OCI-LY1 (cell line): ENCODE results near the gene PHOSPHO2.

Experiments
- H2AFZ ChIP-seq: fragments of 200-600 bp; sonication (generic), shearing (Covaris generic); 2 replicates; pipeline ENCODE4 v1.6.0; 2014; ENCODE audit warnings: antibody characterized with exemption, mild to moderate bottlenecking, low read length
- H3F3A ChIP-seq: fragments of 200-600 bp; sonication (generic), shearing (Covaris generic); 2 replicates; pipeline ENCODE4 v1.6.0; 2014; ENCODE audit warnings: mild to moderate bottlenecking, antibody characterized with exemption, low read length, moderate library complexity; ENCODE audit not compliant: insufficient read depth
- H3K27ac ChIP-seq: fragments of 200-600 bp; sonication (generic); 2 replicates; pipeline ENCODE4 v1.5.1; 2014; ENCODE audit warnings: low read length, mixed run types, mild to moderate bottlenecking, low read depth; ENCODE audit not compliant: poor library complexity, severe bottlenecking
- H3K27me3 ChIP-seq: fragments of 200-600 bp; sonication (generic); 2 replicates; pipeline ENCODE4 v1.6.0; 2014; ENCODE audit warnings: antibody characterized with exemption, mild to moderate bottlenecking, low read length, moderate library complexity; ENCODE audit not compliant: insufficient read depth
- H3K36me3 ChIP-seq: fragments of 200-600 bp; sonication (generic); 2 replicates; pipeline ENCODE4 v1.6.1; 2014; ENCODE audit warnings: mild to moderate bottlenecking, antibody characterized with exemption, low read length, moderate library complexity, mixed read lengths; ENCODE audit not compliant: insufficient read depth
- H3K4me1 ChIP-seq: fragments of 200-600 bp; sonication (generic); 2 replicates; pipeline ENCODE4 v1.5.1; 2014; ENCODE audit warnings: mild to moderate bottlenecking, low read length, moderate library complexity; ENCODE audit not compliant: insufficient read depth, severe bottlenecking
- H3K4me2 ChIP-seq: fragments of 200-600 bp; sonication (generic), shearing (Covaris generic); 2 replicates; pipeline ENCODE4 v1.6.1; 2014; ENCODE audit warnings: low read length
- H3K4me3 ChIP-seq: fragments of 200-600 bp; sonication (generic); 2 replicates; pipeline ENCODE4 v1.5.1; 2014; ENCODE audit warnings: low read length, low read depth, mild to moderate bottlenecking, mixed read lengths; ENCODE audit not compliant: poor library complexity, severe bottlenecking
- H3K79me2 ChIP-seq: fragments of 200-600 bp; shearing (Covaris generic); 2 replicates; pipeline ENCODE4 v1.6.1; 2016; ENCODE audit warnings: mixed run types, low read length, mixed read lengths; ENCODE audit not compliant: insufficient read depth
- H3K9ac ChIP-seq: fragments of 200-600 bp; sonication (generic), shearing (Covaris generic); 2 replicates; pipeline ENCODE4 v1.6.1; 2014; ENCODE audit warnings: mild to moderate bottlenecking, low read length, mixed read lengths
- H3K9me2 ChIP-seq: fragments of 200-600 bp; sonication (generic), shearing (Covaris generic); 2 replicates; pipeline ENCODE4 v1.6.1; 2014; ENCODE audit warnings: low read depth, mild to moderate bottlenecking, low read length, mixed read lengths
- H3K9me3 ChIP-seq: fragments of 200-600 bp; shearing (Covaris generic); 2 replicates; pipeline ENCODE4 v1.6.1; 2014; ENCODE audit warnings: low read length, mixed read lengths
- H4K20me1 ChIP-seq: fragments of 200-600 bp; sonication (generic), shearing (Covaris generic); 2 replicates; pipeline ENCODE4 v1.6.0; 2016; ENCODE audit warnings: mild to moderate bottlenecking, low read length; ENCODE audit not compliant: insufficient read depth
- EZH2 ChIP-seq: fragments of 200-600 bp; sonication (generic), shearing (Covaris generic); IDR thresholded peaks from 2 replicates; pipeline ENCODE4 v1.8.0; 2017; ENCODE audit warnings: borderline replicate concordance, mixed run types, mild to moderate bottlenecking, antibody characterized with exemption, low read length, moderate library complexity, mixed read lengths
- TF ChIP-seq, protein P1 (sequence below): fragments of 200-600 bp; sonication (generic), shearing (Covaris generic); IDR thresholded peaks from 2 replicates; pipeline ENCODE4 v1.5.1; 2017; ENCODE audit warnings: mild to moderate bottlenecking, antibody characterized with exemption, low read length, moderate library complexity, mixed read lengths

PHOSPHO2 gene

DNA sequence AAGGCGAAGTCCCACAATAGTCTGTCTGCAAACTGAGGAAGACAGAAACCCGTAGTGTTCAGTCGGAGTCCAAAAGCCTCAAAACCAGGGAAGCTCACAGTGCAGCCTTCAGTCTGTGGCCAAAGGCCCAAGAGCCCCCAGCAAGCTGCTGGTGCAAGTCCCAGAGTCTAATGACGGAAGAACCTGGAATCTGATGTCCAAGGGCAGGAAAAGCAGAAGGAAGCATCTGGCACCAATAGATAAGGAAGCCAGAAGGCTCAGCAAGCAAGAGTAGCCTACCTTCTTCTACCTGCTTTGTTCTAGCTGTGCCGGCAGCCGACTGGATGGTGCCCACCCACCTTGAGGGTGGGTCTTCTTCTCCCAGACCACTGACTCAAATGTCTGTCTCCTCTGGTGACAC lies 21.9 kb upstream of the PHOSPHO2 start:
- no peaks in the 10 kb centered on the region for H3K27me3 ChIP-seq
- no peak overlapping the region for H3K9ac ChIP-seq
- H4K20me1 ChIP-seq: no peaks in the 10 kb centered on the region
- no peaks in the 10 kb centered on the region for H3F3A ChIP-seq
- no peak for TF ChIP-seq EZH2
- TF ChIP-seq, protein P1, sequence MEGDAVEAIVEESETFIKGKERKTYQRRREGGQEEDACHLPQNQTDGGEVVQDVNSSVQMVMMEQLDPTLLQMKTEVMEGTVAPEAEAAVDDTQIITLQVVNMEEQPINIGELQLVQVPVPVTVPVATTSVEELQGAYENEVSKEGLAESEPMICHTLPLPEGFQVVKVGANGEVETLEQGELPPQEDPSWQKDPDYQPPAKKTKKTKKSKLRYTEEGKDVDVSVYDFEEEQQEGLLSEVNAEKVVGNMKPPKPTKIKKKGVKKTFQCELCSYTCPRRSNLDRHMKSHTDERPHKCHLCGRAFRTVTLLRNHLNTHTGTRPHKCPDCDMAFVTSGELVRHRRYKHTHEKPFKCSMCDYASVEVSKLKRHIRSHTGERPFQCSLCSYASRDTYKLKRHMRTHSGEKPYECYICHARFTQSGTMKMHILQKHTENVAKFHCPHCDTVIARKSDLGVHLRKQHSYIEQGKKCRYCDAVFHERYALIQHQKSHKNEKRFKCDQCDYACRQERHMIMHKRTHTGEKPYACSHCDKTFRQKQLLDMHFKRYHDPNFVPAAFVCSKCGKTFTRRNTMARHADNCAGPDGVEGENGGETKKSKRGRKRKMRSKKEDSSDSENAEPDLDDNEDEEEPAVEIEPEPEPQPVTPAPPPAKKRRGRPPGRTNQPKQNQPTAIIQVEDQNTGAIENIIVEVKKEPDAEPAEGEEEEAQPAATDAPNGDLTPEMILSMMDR: no peak
- no peak overlapping the region for H3K27ac ChIP-seq
- no peak overlapping the region for H2AFZ ChIP-seq
- no peaks in the 10 kb centered on the region for H3K36me3 ChIP-seq
- no peaks in the 10 kb centered on the region for H3K79me2 ChIP-seq
- no peak overlapping the region for H3K4me2 ChIP-seq
- H3K4me1 ChIP-seq: no peaks in the 10 kb centered on the region
- no peaks in the 10 kb centered on the region for H3K9me3 ChIP-seq
- no peaks in the 10 kb centered on the region for H3K9me2 ChIP-seq
- H3K4me3 ChIP-seq: no peak overlapping the region

GRCh38 chr2:169673106-169673505 lies 21.2 kb upstream of the PHOSPHO2 start:
- Histone ChIP-seq H3K4me2 (no peak overlapping the region), H3K79me2 (no peaks in the 10 kb centered on the region), H2AFZ (no peak overlapping the region), H3K4me1 (no peaks in the 10 kb centered on the region), H3K4me3 (no peak overlapping the region), H4K20me1 (no peaks in the 10 kb centered on the region), H3K9me2 (no peaks in the 10 kb centered on the region), H3F3A (no peaks in the 10 kb centered on the region), H3K9ac (no peak overlapping the region), H3K36me3 (no peaks in the 10 kb centered on the region), H3K9me3 (no peaks in the 10 kb centered on the region), H3K27ac (no peak overlapping the region), H3K27me3 (no peaks in the 10 kb centered on the region)
- TF ChIP-seq EZH2: no peak

- Histone ChIP-seq H3K27ac (no peak overlapping the region), H3K79me2 (no peaks in the 10 kb centered on the region), H4K20me1 (no peaks in the 10 kb centered on the region), H3K4me3 (no peak overlapping the region), H3K9ac (no peak overlapping the region), H3K4me1 (no peaks in the 10 kb centered on the region), H3F3A (no peaks in the 10 kb centered on the region), H3K27me3 (no peaks in the 10 kb centered on the region), H3K36me3 (no peaks in the 10 kb centered on the region), H3K4me2 (no peak overlapping the region), H3K9me2 (no peaks in the 10 kb centered on the region), H3K9me3 (no peaks in the 10 kb centered on the region), H2AFZ (no peak overlapping the region)
- no peak for TF ChIP-seq EZH2
- TF ChIP-seq, protein P1: no peak
Observed at GRCh38 chr2:169673921-169674320, 20.3 kb upstream of the PHOSPHO2 start.

GRCh38 chr2:169676357-169676756 lies 17.9 kb upstream of the PHOSPHO2 start:
- Histone ChIP-seq H3K9me2 (no peaks in the 10 kb centered on the region), H3K9ac (no peak overlapping the region), H3F3A (no peaks in the 10 kb centered on the region), H3K4me3 (no peak overlapping the region), H3K27ac (no peak overlapping the region), H3K9me3 (no peaks in the 10 kb centered on the region), H3K36me3 (no peaks in the 10 kb centered on the region; the same call in 1 of the 2 replicates), H3K4me2 (no peak overlapping the region), H2AFZ (no peak overlapping the region), H3K4me1 (no peaks in the 10 kb centered on the region), H4K20me1 (no peaks in the 10 kb centered on the region), H3K27me3 (no peaks in the 10 kb centered on the region), H3K79me2 (no peaks in the 10 kb centered on the region)
- TF ChIP-seq EZH2: no peak
- TF ChIP-seq, protein P1: no peak
